Measurements from ENCODE around the gene ST7L.

DNA sequence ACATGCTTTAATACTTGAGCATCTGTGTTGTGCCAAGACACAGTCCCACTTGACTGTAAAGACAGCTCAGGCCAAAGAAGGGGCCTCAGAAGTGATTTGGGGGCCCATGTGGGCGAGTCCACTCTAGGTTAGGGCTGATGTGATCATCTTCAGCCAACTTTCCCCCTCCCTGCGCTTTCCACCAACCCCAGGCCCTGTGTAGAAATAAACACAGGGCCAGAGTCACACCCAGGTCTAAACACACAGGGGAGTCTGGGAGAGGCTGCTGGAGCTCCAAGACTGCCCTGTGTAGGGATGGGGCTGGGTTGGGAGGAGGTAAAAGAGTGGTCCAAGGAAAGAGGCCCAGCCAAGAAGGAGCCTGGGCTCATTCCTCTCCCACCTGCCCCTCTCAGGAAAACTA is 112.6 kb downstream of the ST7L start:
- no peak for TF ChIP-seq EZH2 (IDR thresholded peaks at IDR 0.05; ENCODE audit: borderline replicate concordance, control insufficient read depth, low read depth, low read length)
- no peak for TF ChIP-seq POLR2A (IDR thresholded peaks at IDR 0.05; ENCODE audit: low read depth, low read length)
- TF ChIP-seq RELA (IDR thresholded peaks at IDR 0.05; ENCODE audit: borderline replicate concordance, partially characterized antibody) = no peak
- TF ChIP-seq ZBED1 (IDR thresholded peaks at IDR 0.05; ENCODE audit: borderline replicate concordance) = no peak
- TF ChIP-seq RCOR1 (conservative IDR thresholded peaks at IDR 0.05; ENCODE audit: low read depth, low read length) = no peak
- TF ChIP-seq, protein P1, sequence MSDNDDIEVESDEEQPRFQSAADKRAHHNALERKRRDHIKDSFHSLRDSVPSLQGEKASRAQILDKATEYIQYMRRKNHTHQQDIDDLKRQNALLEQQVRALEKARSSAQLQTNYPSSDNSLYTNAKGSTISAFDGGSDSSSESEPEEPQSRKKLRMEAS (IDR thresholded peaks at IDR 0.05; ENCODE audit: low read depth, low read length) = no peak
- no peak for TF ChIP-seq SP1 (IDR thresholded peaks at IDR 0.05; ENCODE audit: low read depth, low read length)
- TF ChIP-seq RAD21 (IDR thresholded peaks at IDR 0.05; ENCODE audit: insufficient read depth, low read depth, low read length) = no peak
- no peak for TF ChIP-seq ZNF274 (IDR thresholded peaks at IDR 0.05; ENCODE audit: insufficient read depth, insufficient read length)

All from GM12878 (cell line).